ENCODE data around the gene ANKRD30B. TPM values are rescaled to one million over a fixed set of nuclear protein-coding genes. Genes with fewer than 3 reads are reported as not detected.
A peak's percentile ranks its signal among the peaks of the same experiment; 100 is the strongest.
"Not testable (repeated sequence)": the region's sequence is repeated elsewhere in the genome, so short reads cannot be mapped to it uniquely, and the experiment has no call there.

The ANKRD30B gene
- polyA plus RNA-seq, 2 of the 4 experiments (the other 2 are of a cell fraction), result not detected

DNA sequence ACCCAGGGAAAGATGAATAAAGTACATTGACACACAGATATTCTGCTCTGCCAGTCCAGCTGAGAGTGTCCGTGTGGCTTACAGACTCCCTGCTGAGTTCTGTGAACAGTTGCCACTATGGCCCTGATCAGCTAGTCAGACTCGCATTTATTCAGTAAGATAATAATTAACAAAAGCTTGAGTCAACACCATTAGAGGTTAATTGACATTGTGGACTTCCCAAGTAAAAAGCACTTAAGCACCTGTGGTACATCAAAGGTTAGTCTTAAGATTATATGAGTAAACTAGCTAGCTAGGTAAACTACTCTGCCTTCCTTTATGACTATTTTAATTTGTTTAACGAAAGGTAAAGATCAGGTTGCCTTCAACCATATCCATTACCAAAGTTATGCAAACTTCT, 33.7 kb downstream of the ANKRD30B start:
- CTCF ChIA-PET, result no interaction called here
- H3K4me2 ChIP-seq, result no peak overlapping the region
- no peaks in the 10 kb centered on the region for H3K9me3 ChIP-seq
- no peaks in the 10 kb centered on the region for H3K4me1 ChIP-seq
- POLR2A ChIA-PET, result no interaction called here
- 0% methylated on average over 3 of the region's 3 CpGs for WGBS (ENCODE audit: missing lambda C conversion rate)
- FAIRE-seq (no peak), DNase-seq (ENCODE audit: low read depth in 1 of 2, low spot score in 1 of 2) (no peak), ATAC-seq (no peak)
- no peak overlapping the region for H3K4me3 ChIP-seq
- no peak overlapping the region for H3K27ac ChIP-seq
- TF ChIP-seq USF2 (IDR thresholded peaks at IDR 0.05), result no peak
- TF ChIP-seq NR3C1 (IDR thresholded peaks at IDR 0.05), result no peak

GRCh38 chr18:14784133-14784532, 36.2 kb downstream of the ANKRD30B start:
- ChIA-PET CTCF (no interaction called here), POLR2A (no interaction called here)
- Histone ChIP-seq H3K4me2 (no peak overlapping the region), H3K27ac (no peak overlapping the region), H3K4me3 (no peak overlapping the region), H3K9me3 (no peaks in the 10 kb centered on the region), H3K4me1 (no peaks in the 10 kb centered on the region)
- no peak for DNase-seq (ENCODE audit: low read depth in 1 of 2, low spot score in 1 of 2)
- TF ChIP-seq EHF (CRISPR knock-in tag; IDR thresholded peaks at IDR 0.05) (no peak), E2F6 (IDR thresholded peaks at IDR 0.05; ENCODE audit: borderline replicate concordance, low read depth) (no peak), CBX2 (IDR thresholded peaks at IDR 0.05; ENCODE audit: borderline replicate concordance, low read depth) (no peak)
- FAIRE-seq, result no peak
- no peak for ATAC-seq
- 0% methylated on average over 2 of the region's 2 CpGs for WGBS (ENCODE audit: missing lambda C conversion rate)

GRCh38 chr18:14796876-14797275, 48.9 kb downstream of the ANKRD30B start:
- FAIRE-seq; DNase-seq (ENCODE audit: low read depth in 1 of 2, low spot score in 1 of 2); H3K4me3 ChIP-seq; POLR2A ChIA-PET; H3K4me2 ChIP-seq; ATAC-seq; H3K27ac ChIP-seq; H3K9me3 ChIP-seq; H3K4me1 ChIP-seq; CTCF ChIA-PET: not testable (repeated sequence)
- WGBS (ENCODE audit: missing lambda C conversion rate), result 10% methylated on average over 3 of the region's 3 CpGs

DNA sequence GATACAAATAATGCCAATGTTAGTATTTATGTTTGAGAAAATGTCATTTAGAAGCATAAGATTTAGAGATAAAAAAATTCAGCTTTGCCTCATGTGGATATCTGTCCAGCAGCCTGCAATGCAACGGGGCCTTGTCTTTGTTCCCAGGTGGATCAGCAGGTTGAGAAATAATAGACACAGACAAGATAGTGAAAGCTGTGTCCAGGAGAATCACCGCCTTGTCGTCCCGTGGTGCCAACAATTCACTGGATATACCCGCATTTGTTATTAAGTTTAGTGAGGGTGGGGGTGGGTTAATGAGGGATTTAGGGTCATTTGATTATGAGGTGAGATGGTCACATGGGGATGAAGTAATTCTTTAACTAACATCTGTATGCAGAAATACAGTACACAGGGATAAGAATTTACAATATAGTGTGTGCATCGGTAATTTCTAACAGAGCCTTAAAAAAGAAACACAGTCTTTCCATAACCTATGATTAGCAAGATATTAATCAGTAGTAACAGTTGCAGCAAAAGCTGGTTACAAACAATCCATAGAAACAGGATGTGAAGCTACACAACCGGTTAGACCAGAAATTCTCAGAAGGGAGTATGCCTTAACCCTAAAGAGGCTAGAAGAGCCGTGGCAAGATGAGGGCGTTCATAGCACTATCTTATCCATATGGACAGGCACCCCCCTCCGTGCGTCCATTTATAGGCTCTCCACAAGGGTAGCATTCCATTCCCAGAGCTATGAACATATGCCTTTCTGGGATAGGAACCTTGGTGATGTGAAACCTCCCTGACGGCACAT, 50.2 kb downstream of the ANKRD30B start:
- POLR2A ChIA-PET; CTCF ChIA-PET; DNase-seq (ENCODE audit: low read depth in 1 of 2, low spot score in 1 of 2); H3K4me3 ChIP-seq; H3K4me2 ChIP-seq; H3K9me3 ChIP-seq; H3K27ac ChIP-seq; H3K4me1 ChIP-seq; ATAC-seq; FAIRE-seq: not testable (repeated sequence)
- 12% methylated on average over 12 of the region's 12 CpGs for WGBS (ENCODE audit: missing lambda C conversion rate)

- 24% methylated on average over 13 of the region's 13 CpGs for WGBS (ENCODE audit: missing lambda C conversion rate)
Observed at GRCh38 chr18:14811081-14811480, 63.1 kb downstream of the ANKRD30B start.

GRCh38 chr18:14826972-14827632, 79.1 kb downstream of the ANKRD30B start:
- H3K4me1 ChIP-seq; ATAC-seq; FAIRE-seq; POLR2A ChIA-PET; H3K27ac ChIP-seq; H3K4me3 ChIP-seq; H3K4me2 ChIP-seq; DNase-seq (ENCODE audit: low read depth in 1 of 2, low spot score in 1 of 2); CTCF ChIA-PET; H3K9me3 ChIP-seq: not testable (repeated sequence)
- WGBS (ENCODE audit: missing lambda C conversion rate), result 0% methylated on average over 2 of the region's 2 CpGs

More at GRCh38 chr18:14811081-14811480, 63.1 kb downstream of the ANKRD30B start:
- H3K4me2 ChIP-seq; DNase-seq (ENCODE audit: low read depth in 1 of 2, low spot score in 1 of 2); FAIRE-seq; H3K4me3 ChIP-seq; ATAC-seq; H3K27ac ChIP-seq; CTCF ChIA-PET; POLR2A ChIA-PET; H3K9me3 ChIP-seq; H3K4me1 ChIP-seq: not testable (repeated sequence)

- CTCF ChIA-PET; H3K27ac ChIP-seq; H3K4me2 ChIP-seq; H3K4me3 ChIP-seq; DNase-seq (ENCODE audit: low read depth in 1 of 2, low spot score in 1 of 2); POLR2A ChIA-PET; H3K9me3 ChIP-seq; ATAC-seq; H3K4me1 ChIP-seq: not testable (repeated sequence)
- peak; percentile 68 for FAIRE-seq
- WGBS (ENCODE audit: missing lambda C conversion rate), result 37% methylated on average over 2 of the region's 2 CpGs
Observed at GRCh38 chr18:14841607-14842006, 93.6 kb downstream of the ANKRD30B start.

- H3K9me3 ChIP-seq; POLR2A ChIA-PET; DNase-seq (ENCODE audit: low read depth in 1 of 2, low spot score in 1 of 2); H3K4me1 ChIP-seq; CTCF ChIA-PET; H3K4me2 ChIP-seq; H3K27ac ChIP-seq; FAIRE-seq; ATAC-seq; H3K4me3 ChIP-seq: not testable (repeated sequence)
- 0% methylated on average over 1 of the region's 2 CpGs for WGBS (ENCODE audit: missing lambda C conversion rate)
Observed at GRCh38 chr18:14851533-14851932, 103.6 kb downstream of the ANKRD30B start.

GRCh38 chr18:14855634-14856033, 107.7 kb downstream of the ANKRD30B start:
- H3K4me1 ChIP-seq; H3K27ac ChIP-seq; ATAC-seq; CTCF ChIA-PET; H3K9me3 ChIP-seq; DNase-seq (ENCODE audit: low read depth in 1 of 2, low spot score in 1 of 2); H3K4me2 ChIP-seq; POLR2A ChIA-PET; FAIRE-seq; H3K4me3 ChIP-seq: not testable (repeated sequence)
- WGBS (ENCODE audit: missing lambda C conversion rate), result no CpG with 5 or more reads among the region's 17 CpGs

DNA sequence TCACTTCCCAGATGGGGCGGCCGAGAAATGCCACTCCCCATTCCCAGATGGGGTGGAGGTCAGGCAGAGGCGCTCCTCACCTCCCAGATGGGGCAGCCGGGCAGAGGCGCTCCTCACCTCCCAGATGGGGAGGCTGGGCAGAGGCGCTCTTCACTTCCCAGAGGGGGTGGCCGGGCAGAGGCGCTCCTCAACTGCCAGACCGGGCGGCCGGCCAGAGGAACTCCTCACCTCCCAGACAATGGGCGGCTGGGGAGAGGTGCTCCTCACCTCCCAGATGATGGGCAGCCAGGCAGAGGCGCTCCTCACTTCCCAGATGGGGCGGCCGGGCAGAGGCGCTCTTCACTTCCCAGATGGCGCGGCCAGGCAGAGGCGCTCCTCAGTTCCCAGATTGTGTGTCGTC, 108.3 kb downstream of the ANKRD30B start:
- H3K9me3 ChIP-seq; H3K4me2 ChIP-seq; H3K27ac ChIP-seq; CTCF ChIA-PET; H3K4me3 ChIP-seq; ATAC-seq; H3K4me1 ChIP-seq; POLR2A ChIA-PET; FAIRE-seq; DNase-seq (ENCODE audit: low read depth in 1 of 2, low spot score in 1 of 2): not testable (repeated sequence)
- WGBS (ENCODE audit: missing lambda C conversion rate), result 70% methylated on average over 2 of the region's 20 CpGs

Measured in A549 (cell line).